Stimulated activated CD8-positive, alpha-beta memory T cell treated with anti-CD3 and anti-CD28 coated beads, Interleukin-15, amount 100 ng/mL, for 24 hours (primary cell): Measurements from ENCODE around the gene CYTH2.
A peak's percentile ranks its signal among the peaks of the same experiment; 100 is the strongest.

Source experiments
- DNase-seq: peaks from one replicate; pipeline ENCODE4 v3.0.0-alpha.2; 2020; ENCODE audit warnings: low read depth

CYTH2 gene

DNA sequence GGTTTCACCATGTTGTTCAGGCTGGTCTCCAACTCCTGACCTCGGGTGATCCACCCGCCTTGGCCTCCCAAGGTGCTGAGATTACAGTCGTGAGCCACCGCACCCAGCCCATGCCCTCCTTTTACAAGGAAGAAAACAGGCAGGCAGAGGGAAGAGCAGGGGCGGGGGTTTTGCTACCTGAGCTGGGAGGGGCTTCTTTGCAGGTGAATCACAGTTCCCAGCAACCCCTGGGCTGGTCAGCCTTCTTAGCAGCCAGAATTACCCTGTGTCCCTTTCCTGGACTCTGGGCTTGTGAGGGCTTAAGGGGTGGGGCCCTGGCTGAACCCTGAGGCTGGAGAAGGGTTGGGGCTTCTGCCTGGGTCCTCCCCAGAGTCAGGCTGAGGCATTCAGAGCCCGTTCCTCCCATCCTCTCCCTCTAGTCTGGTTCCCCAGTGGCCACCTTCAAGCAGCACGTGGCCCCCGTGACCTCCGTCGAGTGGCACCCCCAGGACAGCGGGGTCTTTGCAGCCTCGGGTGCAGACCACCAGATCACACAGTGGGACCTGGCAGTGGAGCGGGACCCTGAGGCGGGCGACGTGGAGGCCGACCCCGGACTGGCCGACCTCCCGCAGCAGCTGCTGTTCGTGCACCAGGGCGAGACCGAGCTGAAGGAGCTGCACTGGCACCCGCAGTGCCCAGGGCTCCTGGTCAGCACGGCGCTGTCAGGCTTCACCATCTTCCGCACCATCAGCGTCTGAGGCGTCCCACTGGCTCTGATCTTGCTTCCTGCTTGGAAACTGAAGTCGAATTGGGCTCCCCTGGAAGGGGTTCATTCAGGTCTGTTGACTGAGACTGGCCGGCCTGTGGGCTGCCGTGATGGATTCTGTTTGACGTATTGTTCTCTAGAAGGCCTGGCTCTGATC lies 16.6 kb upstream of the CYTH2 start:
- DNase-seq: no peak

- no peak for DNase-seq
These were observed 14.9 kb upstream of the CYTH2 start for GRCh38 chr19:48454150-48454730.

GRCh38 chr19:48455171-48455907 lies 13.8 kb upstream of the CYTH2 start, which contains the start of gene KCNJ14:
TSS of gene KCNJ14 (plus strand) at chr19:48455574. CDS start at chr19:48461725, 6,151 bp downstream.
- no peak for DNase-seq

DNA sequence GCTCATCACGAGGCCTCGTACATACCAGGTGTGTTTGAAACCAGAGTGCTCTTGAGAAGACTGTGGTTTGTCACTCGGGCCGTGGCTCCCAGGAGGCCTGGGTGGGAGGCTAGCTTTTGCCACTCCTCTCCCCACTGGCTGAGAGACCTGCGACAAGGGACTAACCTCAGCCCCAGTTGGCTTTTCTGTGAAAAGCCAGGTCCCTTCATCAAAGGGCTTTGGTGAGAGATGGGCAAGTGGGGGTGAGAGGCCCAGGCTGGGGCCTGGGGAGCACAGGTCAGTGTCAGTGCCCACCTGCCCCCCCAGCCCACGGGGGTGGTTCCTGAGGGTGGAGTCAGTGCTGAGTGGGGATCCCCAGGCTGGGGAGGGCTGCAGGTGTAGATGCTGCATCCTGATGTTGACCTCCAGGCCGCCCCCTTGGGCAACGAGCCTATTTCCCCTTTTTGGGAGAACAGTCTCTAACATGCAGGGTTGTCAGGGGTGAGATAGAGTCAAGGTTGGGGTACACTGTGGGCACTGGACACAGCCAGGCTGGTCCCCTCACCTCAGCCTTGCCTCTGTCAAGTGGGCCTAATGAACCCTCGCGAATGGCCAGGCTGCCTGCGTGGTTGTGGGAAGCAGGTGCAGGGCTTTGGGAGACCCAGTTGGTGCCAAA lies 13.1 kb upstream of the CYTH2 start:
- no peak for DNase-seq

GRCh38 chr19:48456864-48457263 lies 12.3 kb upstream of the CYTH2 start:
- DNase-seq: no peak

GRCh38 chr19:48458016-48458415 lies 11.2 kb upstream of the CYTH2 start:
- DNase-seq: no peak

DNA sequence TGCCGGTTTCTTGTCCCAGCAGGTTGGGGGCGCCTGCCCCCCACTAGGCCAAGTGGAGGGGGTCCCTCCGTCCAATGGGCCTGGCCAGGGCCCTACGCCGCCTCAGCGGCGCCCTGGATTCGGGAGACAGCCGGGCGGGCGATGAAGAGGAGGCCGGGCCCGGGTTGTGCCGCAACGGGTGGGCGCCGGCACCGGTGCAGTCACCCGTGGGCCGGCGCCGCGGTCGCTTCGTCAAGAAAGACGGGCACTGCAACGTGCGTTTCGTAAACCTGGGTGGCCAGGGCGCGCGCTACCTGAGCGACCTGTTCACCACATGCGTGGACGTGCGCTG lies 7.6 kb upstream of the CYTH2 start:
- no peak for DNase-seq

- no peak for DNase-seq
These were observed 7.0 kb upstream of the CYTH2 start for GRCh38 chr19:48461982-48462655.

- no peak for DNase-seq
These were observed 4.0 kb upstream of the CYTH2 start for GRCh38 chr19:48465215-48465614.

GRCh38 chr19:48466561-48467325 lies 2.4 kb upstream of the CYTH2 start:
- no peak for DNase-seq

DNA sequence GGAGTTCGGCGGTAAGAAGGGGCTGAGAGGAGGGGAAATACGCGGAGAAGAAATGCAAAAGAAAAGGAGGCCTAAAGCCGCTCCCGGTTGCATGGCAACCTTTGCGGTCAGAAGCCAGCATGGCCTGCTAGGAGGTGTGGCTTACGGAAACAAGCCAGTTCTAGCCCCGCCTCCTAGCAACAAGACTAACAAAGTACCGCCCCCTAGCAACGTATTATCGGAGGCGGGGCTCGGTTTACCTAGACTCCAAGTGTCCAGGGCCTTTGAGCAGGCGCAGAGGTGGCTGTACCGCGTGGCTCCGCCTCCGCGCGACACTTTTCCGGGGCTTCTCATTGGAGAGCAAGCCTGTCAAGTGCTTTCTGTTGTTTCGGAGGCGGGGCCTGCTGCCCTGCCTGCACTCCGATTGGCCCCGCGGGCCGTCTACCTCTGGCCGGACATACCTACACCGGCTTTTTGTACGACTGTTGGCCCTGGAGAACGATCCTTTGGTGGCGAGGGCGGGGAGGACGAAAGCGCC lies 339 bp upstream of the CYTH2 start:
- DNase-seq: peak; percentile 89

- no peak for DNase-seq
These were observed 938 bp downstream of the CYTH2 start for GRCh38 chr19:48469934-48470680.

DNA sequence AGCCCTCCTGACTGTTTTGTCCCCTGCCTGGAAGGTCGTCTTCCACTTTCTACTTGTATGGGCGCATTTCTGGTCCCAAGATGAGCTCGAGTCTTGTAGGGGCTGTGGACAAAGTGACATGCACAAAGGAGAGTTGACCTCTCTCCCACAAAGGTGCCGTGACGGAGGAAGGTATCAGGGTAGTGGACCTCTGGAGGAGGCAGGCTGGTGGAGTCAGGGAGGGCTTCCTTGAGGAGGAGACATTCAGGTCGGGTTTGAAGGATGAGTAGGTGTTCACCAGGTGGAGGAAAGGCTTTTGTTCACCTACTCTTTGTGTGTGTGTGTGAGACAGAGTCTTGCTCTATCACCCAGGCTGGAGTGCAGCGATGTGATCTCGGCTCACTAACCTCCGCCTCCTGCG lies 1.7 kb downstream of the CYTH2 start:
- DNase-seq: no peak

GRCh38 chr19:48471836-48472235 lies 2.7 kb downstream of the CYTH2 start:
- no peak for DNase-seq

DNA sequence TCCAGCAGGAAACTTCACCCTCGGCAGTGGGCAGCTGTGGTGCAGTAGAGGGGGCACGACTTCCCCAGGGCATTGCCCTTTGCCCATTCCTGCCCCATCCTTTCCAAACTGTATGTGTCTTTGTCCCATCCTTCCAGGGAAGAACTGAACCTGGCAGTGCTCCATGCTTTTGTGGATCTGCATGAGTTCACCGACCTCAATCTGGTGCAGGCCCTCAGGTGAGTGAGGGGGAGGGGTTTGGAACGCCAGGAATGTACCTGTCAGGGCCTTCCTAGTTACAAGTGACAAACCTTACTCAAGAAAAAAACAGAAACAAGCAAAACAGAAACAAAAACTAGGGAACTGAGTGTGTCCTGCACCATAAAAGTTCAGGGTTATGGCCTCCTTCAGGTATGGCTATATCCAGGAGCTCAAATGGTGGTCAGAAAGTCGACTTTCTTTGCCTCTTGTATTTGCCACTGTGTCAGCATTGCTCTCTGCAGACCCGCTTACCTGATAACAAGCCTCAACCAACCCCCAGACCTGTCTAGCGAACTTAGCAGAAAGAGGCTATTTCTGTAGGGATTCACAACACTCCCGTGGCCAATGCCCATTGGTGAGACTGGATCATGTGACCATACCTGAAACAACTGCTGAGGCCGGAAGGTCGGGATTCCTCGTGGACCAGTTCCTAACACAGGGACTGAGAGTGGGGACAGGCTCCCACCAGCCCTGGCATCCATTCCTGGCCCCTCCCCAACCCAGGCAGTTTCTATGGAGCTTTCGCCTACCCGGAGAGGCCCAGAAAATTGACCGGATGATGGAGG lies 4.2 kb downstream of the CYTH2 start:
- DNase-seq: no peak

DNA sequence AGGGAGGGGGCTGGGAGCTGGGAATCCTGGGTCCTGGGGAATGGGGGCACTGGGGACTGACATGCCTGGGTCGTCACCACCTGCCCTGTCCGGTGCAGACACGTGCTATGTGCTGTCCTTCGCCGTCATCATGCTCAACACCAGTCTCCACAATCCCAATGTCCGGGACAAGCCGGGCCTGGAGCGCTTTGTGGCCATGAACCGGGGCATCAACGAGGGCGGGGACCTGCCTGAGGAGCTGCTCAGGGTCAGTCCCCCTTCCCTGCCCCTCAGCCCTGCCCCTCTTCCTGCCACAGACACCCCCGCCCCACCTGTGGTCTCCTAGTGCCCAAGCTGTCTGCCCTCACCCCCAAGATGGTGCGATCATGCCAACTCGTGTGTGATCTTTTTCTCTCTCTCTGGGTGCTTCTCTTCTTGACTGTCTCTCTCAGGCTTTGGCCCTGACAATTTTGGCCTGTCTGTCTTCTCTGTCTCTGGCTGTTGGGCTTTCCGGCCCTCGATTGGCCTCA lies 5.0 kb downstream of the CYTH2 start:
- no peak for DNase-seq

DNA sequence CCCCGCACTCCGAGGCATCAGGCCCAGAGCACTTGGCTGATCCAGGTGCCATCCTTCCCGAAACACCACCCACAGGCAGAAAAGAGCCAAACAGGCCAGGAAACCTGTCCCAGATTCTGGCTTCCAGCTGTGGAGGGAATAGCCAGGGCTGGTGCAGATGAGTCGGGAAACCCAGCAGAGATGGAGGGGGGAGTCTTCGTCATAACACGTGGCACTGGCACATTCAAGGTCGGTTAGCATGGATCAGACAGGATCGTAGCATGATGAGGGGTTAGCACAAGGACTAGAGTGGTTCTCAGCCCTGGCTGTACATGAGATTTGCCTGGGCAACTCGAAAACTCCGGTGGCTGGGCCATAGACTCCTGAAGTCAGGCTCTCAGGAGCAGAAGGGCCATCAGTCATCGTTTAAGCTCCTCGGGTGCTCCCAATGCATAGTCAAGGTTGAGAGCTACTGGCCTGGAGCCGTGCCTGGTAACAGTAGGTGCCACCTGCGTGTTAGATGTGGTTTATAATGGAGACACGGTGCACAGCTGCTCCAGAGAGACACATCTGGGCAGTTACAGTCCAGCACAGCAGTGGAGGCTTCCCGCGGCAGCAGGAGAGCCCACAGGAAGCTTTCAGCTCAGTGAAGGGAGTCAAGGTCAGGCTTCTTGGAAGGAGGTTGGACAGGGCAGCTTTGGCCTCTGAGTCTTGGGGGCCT lies 6.3 kb downstream of the CYTH2 start:
- DNase-seq: no peak

DNA sequence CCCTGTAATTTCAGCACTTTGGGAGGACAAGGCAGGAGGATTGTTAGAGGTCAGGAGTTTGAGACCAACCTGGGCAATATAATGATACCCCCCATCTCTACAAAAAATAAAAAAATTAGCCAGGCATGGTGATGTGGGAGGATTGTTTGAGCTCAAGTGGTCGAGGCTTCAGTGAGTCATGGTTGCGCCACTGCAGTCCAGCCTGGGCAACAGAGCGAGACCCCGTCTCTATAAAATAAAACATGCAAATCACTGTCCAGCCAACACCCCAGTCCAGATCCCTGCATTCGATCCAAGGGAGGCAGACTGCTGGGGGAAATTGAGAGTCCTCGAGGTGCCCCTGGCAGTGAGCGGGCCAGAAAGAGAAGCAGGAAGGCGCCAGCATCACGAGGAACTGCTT lies 7.0 kb downstream of the CYTH2 start:
- DNase-seq: no peak
